Activated CD8-positive, alpha-beta memory T cell treated with anti-CD3 and anti-CD28 coated beads for 4 hours (primary cell): ENCODE data around the gene DLG2.
"Not testable (repeated sequence)": the region's sequence is repeated elsewhere in the genome, so short reads cannot be mapped to it uniquely, and the experiment has no call there.

Experiments used
- DNase-seq, 2 donors: peaks; one replicate each; pipeline ENCODE4 v3.0.0-alpha.2; 2020; ENCODE audit warnings: low read depth in 2 of 2

The DLG2 gene

DNA sequence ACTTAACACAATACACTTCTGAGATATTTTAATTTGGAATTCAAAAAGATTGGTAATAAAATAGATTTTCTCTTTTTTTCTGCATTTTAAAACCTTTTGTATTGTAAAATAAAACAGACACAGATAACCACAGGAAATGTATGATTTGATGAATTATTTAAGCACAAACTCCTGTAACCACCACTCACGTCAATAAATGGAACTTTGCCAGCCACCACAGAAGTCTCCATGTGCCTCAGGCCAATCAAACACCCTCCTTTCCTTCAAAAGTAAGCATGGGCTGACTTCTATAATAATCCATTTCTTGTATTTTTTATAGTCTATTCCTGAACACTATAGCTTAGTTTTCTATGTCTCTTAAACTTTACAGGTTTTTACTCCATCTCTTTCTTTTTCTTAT is 721.7 kb downstream of the DLG2 start:
- no peak for DNase-seq

DNA sequence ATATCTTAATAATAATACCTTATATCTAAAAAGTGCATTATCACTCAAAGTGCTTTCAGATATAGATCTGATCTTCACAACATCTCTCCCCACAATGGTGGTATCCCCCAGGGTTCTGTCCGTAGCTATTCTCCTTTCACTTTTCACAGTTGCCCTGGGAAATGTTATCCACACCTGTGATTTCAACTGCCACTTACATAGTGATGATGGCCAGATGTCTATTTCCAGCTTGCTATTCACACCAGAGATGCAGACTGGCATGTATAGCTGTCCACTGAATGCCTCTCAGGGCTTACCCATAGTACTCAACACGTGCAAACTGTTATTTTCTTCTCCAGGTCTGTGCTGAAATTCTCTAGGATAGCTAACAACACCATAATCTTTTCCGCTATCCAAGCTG is 724.7 kb downstream of the DLG2 start:
- no peak for DNase-seq

DNA sequence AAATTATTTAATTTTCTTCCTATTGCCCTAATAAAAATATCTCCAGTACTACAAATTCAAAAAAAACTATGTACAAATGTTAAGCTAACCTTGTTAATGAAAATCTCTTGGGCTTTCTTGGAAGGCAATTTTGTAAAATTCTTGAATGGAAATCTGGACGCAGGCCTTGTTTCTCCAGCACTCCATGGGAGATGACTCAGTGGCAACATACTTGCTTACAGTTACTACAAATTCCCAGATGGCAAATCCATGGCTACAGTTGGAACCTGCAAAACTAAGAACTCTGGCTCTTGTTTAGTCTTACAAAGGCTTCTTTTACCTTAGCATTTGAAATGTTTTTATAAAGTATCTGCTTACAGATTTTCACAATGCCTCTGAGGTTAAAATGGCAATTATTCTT is 725.2 kb downstream of the DLG2 start:
- DNase-seq, result no peak

GRCh38 chr11:84899740-84900139 is 727.4 kb downstream of the DLG2 start:
- no peak for DNase-seq

GRCh38 chr11:84899134-84899533 is 728.0 kb downstream of the DLG2 start:
- no peak for DNase-seq

GRCh38 chr11:84894666-84895065 is 732.5 kb downstream of the DLG2 start:
- DNase-seq, result no peak

DNA sequence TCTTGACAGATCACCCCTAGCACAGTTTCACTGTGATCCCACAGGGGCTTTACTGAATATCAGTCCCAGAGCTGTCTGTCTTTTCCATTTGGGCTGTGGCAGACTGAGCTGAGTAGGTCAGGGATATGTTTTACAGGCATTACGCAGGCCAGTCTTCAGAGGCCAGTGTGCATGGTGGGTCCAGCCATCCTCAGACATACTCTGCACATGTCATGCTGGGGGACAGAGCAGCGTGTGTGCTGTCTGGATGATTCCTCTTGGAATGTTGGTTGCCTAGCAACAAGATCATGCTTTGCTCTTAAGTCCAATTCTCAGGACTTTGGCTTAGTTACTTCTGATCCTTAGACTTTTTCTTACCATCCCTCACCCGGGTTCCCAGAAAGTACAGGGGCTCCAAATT is 736.5 kb downstream of the DLG2 start:
- no peak for DNase-seq

DNA sequence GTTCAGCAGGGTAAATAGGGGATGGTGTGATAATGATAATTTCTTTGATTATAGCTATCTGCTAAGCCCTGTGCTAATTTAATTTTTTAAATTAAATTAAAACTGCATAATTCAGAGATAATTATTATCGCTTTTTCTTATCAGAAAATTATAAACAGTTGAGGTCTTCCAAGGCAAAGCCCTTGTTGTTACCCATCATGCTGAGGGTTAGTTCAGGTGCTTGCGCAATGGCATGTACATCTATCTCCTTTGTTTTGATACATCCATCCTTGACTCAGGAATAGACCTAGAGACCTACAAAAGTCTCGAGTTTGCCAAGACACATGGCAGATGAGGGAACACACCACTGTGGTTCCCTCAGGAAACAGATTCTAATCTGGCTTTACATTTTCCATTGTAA is 737.6 kb downstream of the DLG2 start:
- DNase-seq, result no peak

DNA sequence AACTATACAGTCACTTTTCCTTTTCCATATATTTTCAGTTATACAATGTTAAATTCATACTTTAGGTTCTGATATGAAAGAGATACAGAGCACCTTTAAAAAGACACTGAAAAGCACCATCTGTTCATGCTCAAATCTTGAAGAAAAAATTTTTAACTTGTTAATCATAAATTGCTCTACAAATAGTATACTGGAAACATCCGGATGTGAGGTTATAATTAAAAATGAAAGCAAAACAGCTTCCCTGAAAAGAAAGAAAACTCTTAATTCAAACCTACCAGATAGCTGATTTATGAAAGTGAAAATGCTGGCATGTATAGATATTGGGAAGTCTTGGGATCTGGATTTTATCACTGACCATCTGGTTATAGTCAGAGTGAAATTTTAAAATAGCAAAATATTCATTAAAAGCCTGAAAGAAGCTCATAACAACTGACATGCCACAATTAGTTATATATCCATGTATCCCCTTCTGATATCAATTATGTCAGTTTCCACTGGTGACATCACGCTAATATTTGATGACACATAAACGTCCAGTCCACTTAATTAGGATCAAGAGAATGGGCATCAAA is 740.0 kb downstream of the DLG2 start:
- no peak for DNase-seq

DNA sequence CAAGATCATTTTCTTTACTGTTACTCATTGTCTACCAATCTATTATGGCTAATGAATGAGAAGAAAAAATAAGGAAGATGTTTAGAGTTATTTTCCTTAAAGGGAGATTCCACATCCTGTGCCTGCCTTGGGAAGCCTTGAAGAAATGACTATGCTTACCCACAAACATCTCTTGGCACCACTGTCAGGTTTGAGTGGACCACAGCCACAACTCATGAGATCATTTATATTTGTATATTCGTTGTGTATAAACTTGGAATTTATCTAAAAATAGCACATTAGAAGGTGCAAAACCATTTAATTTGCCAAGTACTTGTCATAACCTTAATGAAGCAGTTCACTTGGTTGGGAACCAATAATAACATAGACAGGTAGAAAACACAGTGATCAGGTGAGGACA is 740.8 kb downstream of the DLG2 start:
- DNase-seq, result no peak

DNA sequence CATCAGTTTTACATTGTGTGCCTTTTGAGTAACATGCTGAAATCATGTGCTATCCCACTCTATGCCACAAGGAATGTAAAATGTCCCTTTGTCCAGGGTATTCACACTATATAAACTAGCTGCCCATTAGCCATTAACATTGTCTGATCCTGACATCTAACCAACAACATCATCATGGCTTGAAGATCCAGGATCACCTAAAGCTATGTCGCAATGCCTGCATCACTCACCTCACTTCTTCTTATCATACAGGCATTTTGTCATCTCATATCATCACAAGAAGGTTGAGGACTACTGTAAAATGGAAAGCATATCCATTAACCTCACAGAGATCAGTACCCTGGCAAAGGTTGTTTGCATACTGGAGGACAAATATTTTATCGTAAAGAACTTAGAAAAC is 742.3 kb downstream of the DLG2 start:
- no peak for DNase-seq

GRCh38 chr11:84882056-84882455 is 745.1 kb downstream of the DLG2 start:
- DNase-seq, result no peak

DNA sequence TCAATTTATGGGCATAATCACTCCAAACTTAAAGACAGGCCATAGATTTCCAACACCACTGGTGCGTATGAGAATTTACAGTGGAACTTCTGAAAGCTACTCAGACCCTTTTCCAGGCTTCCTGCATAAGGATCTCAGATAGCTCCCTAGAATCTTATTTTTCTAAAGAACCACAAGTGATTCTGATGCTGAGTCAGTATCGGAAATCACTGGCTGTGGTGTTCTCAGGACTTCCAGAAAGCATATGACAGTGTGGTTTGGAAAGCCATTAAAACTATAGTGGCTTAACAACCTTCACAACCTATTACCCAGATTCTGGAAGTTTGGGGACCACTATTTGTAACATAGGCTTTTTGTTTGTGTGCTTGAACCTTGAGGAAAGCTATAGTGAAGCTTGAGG is 756.0 kb downstream of the DLG2 start:
- no peak for DNase-seq

GRCh38 chr11:84870486-84870885 is 756.7 kb downstream of the DLG2 start:
- no peak for DNase-seq

DNA sequence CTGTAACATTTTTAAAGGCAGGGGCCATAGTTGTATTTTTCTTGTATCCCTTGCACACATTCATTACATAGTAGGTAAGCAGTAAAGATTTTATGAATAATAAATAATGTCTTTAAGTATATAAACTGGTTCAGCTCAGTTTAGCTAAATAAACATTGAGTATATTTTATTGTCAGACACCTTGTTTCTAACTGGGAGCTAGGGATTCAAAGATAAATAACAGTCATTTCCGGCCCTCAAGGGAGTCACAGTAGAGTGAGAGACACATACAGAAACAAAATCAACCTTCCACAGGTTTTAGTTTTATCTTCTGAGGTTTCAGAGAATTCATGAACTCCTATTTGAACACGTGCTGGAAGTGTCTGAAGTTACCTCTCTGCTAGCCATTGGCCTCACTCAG is 760.2 kb downstream of the DLG2 start:
- no peak for DNase-seq

GRCh38 chr11:84865791-84866535 is 761.2 kb downstream of the DLG2 start:
- no peak for DNase-seq

- no peak for DNase-seq
These were observed 761.9 kb downstream of the DLG2 start for GRCh38 chr11:84865257-84865656.

DNA sequence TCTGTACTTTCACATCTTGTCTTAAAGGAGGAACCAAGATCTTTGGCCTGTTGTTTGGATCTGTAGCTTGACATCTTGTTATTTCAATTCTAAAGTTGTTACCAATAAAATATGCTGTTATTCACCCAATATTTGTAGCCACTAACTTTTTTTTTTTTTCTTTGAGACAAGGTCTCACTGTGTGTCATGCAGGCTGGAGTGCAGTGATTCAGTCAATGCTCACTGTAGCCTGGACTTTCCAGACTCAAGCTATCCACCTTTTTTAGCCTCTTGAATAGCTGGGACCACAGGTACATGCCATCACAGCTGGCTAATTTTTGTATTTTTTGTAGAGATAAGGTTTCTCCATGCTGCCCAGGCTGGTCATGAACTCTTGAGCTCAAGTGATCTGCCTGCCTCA is 769.4 kb downstream of the DLG2 start:
- DNase-seq, result no peak

- no peak for DNase-seq
These were observed 771.5 kb downstream of the DLG2 start for GRCh38 chr11:84855508-84856245.

GRCh38 chr11:84854498-84854880 is 772.7 kb downstream of the DLG2 start:
- no peak for DNase-seq

GRCh38 chr11:84853841-84854497 is 773.2 kb downstream of the DLG2 start:
- no peak for DNase-seq

- no peak for DNase-seq
These were observed 779.3 kb downstream of the DLG2 start for GRCh38 chr11:84847842-84848241.

DNA sequence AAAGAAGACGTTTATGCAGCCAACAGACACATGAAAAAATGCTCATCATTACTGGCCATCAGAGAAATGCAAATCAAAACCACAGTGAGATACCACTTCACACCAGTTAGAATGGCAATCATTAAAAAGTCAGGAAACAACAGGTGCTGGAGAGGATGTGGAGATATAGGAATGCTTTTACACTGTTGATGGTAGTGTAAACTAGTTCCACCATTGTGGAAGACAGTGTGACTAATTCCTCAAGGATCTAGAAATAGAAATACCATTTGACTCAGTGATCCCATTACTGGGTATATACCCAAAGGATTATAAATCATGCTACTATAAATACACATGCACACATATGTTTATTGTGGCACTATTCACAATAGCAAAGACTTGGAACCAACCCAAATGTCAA is 786.9 kb downstream of the DLG2 start:
- not testable (repeated sequence) for DNase-seq
